Testis (tissue), 2 donors: ENCODE measurements around the gene OR5D18.

Experiments used
- CTCF ChIP-seq, 3 experiments: fragments of 450-650 bp in 2 of 3; fragments of 200-600 bp in 1 of 3; sonication (generic) in 1 of 3; IDR thresholded peaks; one replicate each; pipeline ENCODE4 v1.5.1; 2016 to 2019; ENCODE audit warnings: antibody characterized with exemption in 3 of 3, mild to moderate bottlenecking in 2 of 3, moderate library complexity in 1 of 3
- POLR2A ChIP-seq: fragments of 450-650 bp; IDR thresholded peaks from one replicate; pipeline ENCODE4 v1.6.1; 2017; ENCODE audit warnings: antibody characterized with exemption, mild to moderate bottlenecking, moderate library complexity

GRCh38 chr11:55791606-55792005, 27.8 kb upstream of the OR5D18 start:
- TF ChIP-seq POLR2A (no peak), CTCF (IDR thresholded peaks at IDR 0.05) (no peak)
